GM20000 (cell line): Measurements from ENCODE around the gene TAOK2.

Experiments
- DNase-seq: peaks from one replicate; pipeline ENCODE4 v3.0.0; 2012; ENCODE audit warnings: low spot score
- CTCF ChIP-seq: IDR thresholded peaks from 2 replicates; pipeline ENCODE4 v1.5.1; 2012; ENCODE audit warnings: mild to moderate bottlenecking, control low read depth; ENCODE audit errors: extremely low read depth, missing control alignments

Gene TAOK2

GRCh38 chr16:29961127-29961478, 12.6 kb upstream of the TAOK2 start:
- TF ChIP-seq CTCF, result no peak
- DNase-seq, result no peak

DNA sequence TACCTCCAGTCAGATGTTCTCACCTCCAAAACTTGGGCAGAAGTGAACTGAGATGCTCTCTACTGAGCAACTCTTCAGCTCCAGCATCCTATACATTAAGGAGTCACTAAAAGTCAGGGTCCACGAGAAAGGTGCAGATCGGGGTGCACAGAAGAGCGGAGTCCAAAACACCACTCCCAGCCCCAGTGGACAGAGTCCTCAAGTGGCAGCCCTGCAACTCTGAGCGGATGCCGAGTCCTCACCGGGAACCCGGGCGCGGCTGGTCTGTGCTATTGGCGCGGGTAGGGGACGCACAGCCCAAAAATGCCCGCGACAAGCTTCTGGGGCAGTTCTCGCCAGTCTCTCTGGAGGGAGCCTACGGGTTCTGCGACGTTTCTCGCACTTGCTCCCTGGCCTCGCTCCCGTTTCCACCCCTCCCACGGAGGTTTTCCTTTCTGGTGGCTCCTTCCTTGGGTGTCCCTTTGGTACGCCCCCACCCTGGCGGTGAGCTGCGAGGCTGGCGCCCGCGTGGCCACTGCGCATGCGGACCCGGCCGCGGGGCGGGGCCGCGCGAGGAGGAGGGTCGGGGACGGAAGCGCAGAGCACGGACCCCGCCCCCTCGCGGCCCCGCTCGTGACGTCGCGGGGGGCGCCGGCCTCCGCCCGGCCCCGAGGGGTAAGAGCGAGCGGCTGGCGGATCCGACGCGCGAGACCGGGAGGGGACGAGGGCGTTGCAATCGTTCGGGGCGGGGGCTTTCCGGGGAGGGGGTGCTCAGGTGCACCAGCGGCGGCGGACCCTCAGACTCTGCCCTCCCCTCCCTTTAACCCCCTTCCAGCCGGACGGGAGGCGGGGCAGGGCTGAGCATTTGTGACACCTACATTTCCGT, 12.0 kb upstream of the TAOK2 start, which contains the start of gene TMEM219:
Gene TMEM219 (plus strand): TSS at position 601 of the 865 bp plus-strand sequence. CDS start 1,065 bp downstream, outside the sequence.
- peak; percentile 11 for TF ChIP-seq CTCF
- DNase-seq, result peak; percentile 99

GRCh38 chr16:29962344-29962994, 11.2 kb upstream of the TAOK2 start:
- TF ChIP-seq CTCF, result no peak
- DNase-seq, result no peak

- no peak for DNase-seq
These were observed 10.5 kb upstream of the TAOK2 start for GRCh38 chr16:29963021-29963743.

GRCh38 chr16:29968205-29968604, 5.5 kb upstream of the TAOK2 start:
- no peak for DNase-seq
- TF ChIP-seq CTCF, result no peak

More at GRCh38 chr16:29963021-29963743, 10.5 kb upstream of the TAOK2 start:
- TF ChIP-seq CTCF, result no peak

GRCh38 chr16:29971304-29971703, 2.4 kb upstream of the TAOK2 start:
- no peak for DNase-seq
- no peak for TF ChIP-seq CTCF
